ENCODE data around the gene DFFA. TPM values are rescaled to one million over a fixed set of nuclear protein-coding genes. Genes with fewer than 3 reads are reported as not detected.

DFFA gene
- total RNA-seq, 1 experiment from 2014 or later: 49.7 TPM

- Histone ChIP-seq H3K36me3 (ENCODE audit: insufficient read depth, low read length, poor library complexity, severe bottlenecking) (peaks cover 100% of the 10 kb centered on the region), H3K9me3 (ENCODE audit: low read depth, low read length, poor library complexity, severe bottlenecking) (no peaks in the 10 kb centered on the region), H3K27me3 (replicated peaks; ENCODE audit: insufficient read depth, low read depth, low read length, poor library complexity) (no peaks in the 10 kb centered on the region), H3K4me1 (ENCODE audit: insufficient read depth, low read length, poor library complexity, severe bottlenecking) (peaks cover 10% of the 10 kb centered on the region), H3K4me3 (ENCODE audit: low read depth, low read length, poor library complexity, severe bottlenecking) (no peak overlapping the region), H3K27ac (ENCODE audit: low read depth, low read length, poor library complexity, severe bottlenecking) (no peak overlapping the region)
- no peak for DNase-seq (ENCODE audit: low spot score)
- CTCF ChIA-PET: no interaction called here
- BruUV-seq (replicated peaks): no TSS peak
- intact Hi-C loops (cut with micrococcal nuclease; ENCODE audit: unreplicated experiment): no loop called here
- no peak for TF ChIP-seq CTCF (conservative IDR thresholded peaks at IDR 0.05; ENCODE audit: low read depth, low read length)
- TF ChIP-seq EZH2 (IDR thresholded peaks at IDR 0.05; ENCODE audit: borderline replicate concordance, low read depth, low read length, poor library complexity, severe bottlenecking): no peak
- POLR2A ChIA-PET (ENCODE audit: low non-redundant PET): interaction anchor here (0.7 kb wide), 1 partner anchor 811 kb away, joined by 6 read pairs; no protein-coding TSS in a partner anchor
Measured at GRCh38 chr1:10407201-10407600, 65.1 kb downstream of the DFFA start.

Other genes starting within 250 kb of the DFFA start
- 423 and 451 TPM in 2 replicates for gene PGD, start 73.5 kb downstream of the DFFA start, total RNA-seq (2021)
- gene CENPS, start 42.1 kb downstream of the DFFA start, total RNA-seq (2021): 37.7 and 42.2 TPM in 2 replicates
- gene CORT, start 22.5 kb downstream of the DFFA start, total RNA-seq (2021): 1.4 and 2.0 TPM in 2 replicates
- 26.8 and 29.3 TPM in 2 replicates for gene PEX14, start 2.4 kb upstream of the DFFA start, total RNA-seq (2021)